ENCODE data around the gene RTP1. TPM values are rescaled to one million over a fixed set of nuclear protein-coding genes. Genes with fewer than 3 reads are reported as not detected.

RTP1 gene
- total RNA-seq, 4 donors from 2014 or later, result not detected

DNA sequence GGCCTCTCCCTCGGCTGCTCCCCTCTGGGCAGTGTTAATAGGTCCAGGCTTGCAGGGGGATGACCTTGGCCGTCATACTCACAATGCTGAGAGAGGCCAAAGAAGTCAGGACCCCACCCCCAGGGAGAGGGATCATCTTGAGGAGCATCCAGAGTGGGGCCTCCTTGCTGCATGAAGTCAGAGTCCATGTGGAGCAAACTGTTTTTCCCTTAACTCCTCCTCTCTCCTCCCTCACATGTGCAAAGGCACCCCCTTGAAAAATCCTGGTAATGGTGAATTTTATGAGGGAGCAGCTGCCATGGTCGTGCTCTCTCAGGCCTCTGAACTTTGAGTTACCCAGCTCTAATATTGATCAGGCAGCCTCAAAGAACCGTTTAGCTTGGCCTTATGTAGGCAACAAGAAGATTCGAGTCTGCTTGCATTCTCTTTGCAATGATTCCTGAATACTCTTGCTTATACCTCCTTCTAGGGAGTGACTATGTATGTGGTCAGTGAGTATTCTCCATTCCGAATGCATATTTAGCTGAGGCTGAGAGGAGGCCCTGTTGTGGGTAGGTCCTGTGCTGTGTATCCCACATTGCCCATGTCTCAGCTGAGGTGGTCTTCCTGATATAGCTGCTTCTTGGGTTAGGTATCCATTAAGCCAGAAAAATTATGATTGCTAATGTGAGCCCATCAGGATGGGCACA is 34.9 kb upstream of the RTP1 start:
- no peak for DNase-seq
- H3K4me1 ChIP-seq, result peaks cover 0 to 4% (median 0%) of the 10 kb centered on the region in 4 donors
- H3K27ac ChIP-seq, result no peak overlapping the region
- intact Hi-C loops (cut with DNase I; ENCODE audit: low total_unique reads), result loop anchor here (10.0 kb wide), 1 partner anchor 318 kb away; the partner anchor contains the start of gene ADIPOQ
- H3K9me3 ChIP-seq, result no peaks in the 10 kb centered on the region
- H3K4me3 ChIP-seq, result no peak overlapping the region
- in situ Hi-C loops (cut with MboI; ENCODE audit: low pct_ligation_motif_present in 1 of 4, low pct_unique_long_range_greater_than_20kb in 1 of 4, low sequenced_read_pairs in 3 of 4), result loop anchor here (5.0 to 25.0 kb wide), 5 partner anchors 48 to 550 kb away; partner anchors contain the start of genes AHSG (in 4 of the 4) and ADIPOQ (in 3 of the 4)
- TF ChIP-seq, protein P1, sequence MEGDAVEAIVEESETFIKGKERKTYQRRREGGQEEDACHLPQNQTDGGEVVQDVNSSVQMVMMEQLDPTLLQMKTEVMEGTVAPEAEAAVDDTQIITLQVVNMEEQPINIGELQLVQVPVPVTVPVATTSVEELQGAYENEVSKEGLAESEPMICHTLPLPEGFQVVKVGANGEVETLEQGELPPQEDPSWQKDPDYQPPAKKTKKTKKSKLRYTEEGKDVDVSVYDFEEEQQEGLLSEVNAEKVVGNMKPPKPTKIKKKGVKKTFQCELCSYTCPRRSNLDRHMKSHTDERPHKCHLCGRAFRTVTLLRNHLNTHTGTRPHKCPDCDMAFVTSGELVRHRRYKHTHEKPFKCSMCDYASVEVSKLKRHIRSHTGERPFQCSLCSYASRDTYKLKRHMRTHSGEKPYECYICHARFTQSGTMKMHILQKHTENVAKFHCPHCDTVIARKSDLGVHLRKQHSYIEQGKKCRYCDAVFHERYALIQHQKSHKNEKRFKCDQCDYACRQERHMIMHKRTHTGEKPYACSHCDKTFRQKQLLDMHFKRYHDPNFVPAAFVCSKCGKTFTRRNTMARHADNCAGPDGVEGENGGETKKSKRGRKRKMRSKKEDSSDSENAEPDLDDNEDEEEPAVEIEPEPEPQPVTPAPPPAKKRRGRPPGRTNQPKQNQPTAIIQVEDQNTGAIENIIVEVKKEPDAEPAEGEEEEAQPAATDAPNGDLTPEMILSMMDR (IDR thresholded peaks at IDR 0.05), result no peak
- no peak for TF ChIP-seq EP300 (IDR thresholded peaks at IDR 0.05; ENCODE audit: low read depth)
- TF ChIP-seq POLR2AphosphoS5 (IDR thresholded peaks at IDR 0.05), result no peak
- TF ChIP-seq POLR2A (IDR thresholded peaks at IDR 0.05), result no peak
- WGBS, 2 donors (ENCODE audit: low coverage in 1 of 2), result 50 to 65% methylated on average over 3 to 6 of the region's 6 CpGs
- H3K27me3 ChIP-seq, result no peaks in the 10 kb centered on the region
- H3K36me3 ChIP-seq, result no peaks in the 10 kb centered on the region

DNA sequence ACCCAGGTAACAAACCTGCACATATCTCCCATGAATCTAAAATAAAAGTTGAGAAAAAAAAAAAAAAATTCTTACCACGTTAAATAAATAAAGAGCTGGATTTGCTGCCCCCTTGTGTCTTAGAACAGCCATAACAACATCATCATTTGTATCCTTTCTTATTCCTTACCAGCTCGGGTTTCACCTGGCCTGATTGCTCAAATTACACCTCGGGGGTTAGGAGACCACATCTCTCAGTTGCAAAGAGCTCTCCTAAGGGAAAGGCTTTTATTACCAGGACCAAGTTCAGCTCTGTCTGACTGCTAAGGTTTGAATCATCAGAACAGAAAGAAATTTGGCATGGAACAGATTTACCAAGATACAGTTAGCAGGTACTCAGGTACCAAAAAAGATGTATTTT is 32.1 kb upstream of the RTP1 start:
- in situ Hi-C loops (cut with MboI; ENCODE audit: low pct_ligation_motif_present in 1 of 4, low pct_unique_long_range_greater_than_20kb in 1 of 4, low sequenced_read_pairs in 3 of 4), result loop anchor here (10.0 to 25.0 kb wide), 4 partner anchors 50 to 553 kb away; partner anchors contain the start of genes AHSG (in 4 of the 4) and ADIPOQ (in 3 of the 4)
- peak; percentile 16 for DNase-seq
- H3K27me3 ChIP-seq, result no peaks in the 10 kb centered on the region
- H3K4me3 ChIP-seq, result no peak overlapping the region
- WGBS, 2 donors (ENCODE audit: low coverage in 1 of 2), result 0% methylated on average over 3 of the region's 3 CpGs
- H3K4me1 ChIP-seq, result peaks cover 0 to 4% (median 0%) of the 10 kb centered on the region in 4 donors
- H3K27ac ChIP-seq, result no peak overlapping the region
- intact Hi-C loops (cut with DNase I; ENCODE audit: low total_unique reads), result loop anchor here (10.0 kb wide), 1 partner anchor 320 kb away; the partner anchor contains the start of gene ADIPOQ
- no peak for TF ChIP-seq POLR2A (IDR thresholded peaks at IDR 0.05)
- TF ChIP-seq, protein P1 (IDR thresholded peaks at IDR 0.05), result peak; percentile 71 to 80 (median 75)
- H3K36me3 ChIP-seq, result no peaks in the 10 kb centered on the region
- no peaks in the 10 kb centered on the region for H3K9me3 ChIP-seq

DNA sequence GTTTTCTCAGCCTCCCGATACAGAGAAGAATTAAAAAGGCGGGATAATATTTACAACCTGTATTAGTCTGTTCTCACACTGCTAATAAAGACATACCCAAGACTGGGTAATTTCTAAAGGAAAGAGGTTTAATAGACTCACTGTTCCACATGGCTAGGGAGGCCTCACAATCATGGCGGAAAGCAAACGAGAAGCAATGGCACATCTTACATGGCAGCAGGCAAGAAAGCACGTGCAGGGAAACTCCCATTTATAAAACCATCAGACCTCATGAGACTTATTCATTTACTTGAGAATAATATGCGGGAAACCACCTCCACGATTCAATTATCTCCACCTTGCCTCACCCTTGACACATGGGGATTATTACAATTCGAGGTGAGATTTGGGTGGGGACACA is 30.5 kb upstream of the RTP1 start:
- in situ Hi-C loops (cut with MboI; ENCODE audit: low pct_ligation_motif_present in 1 of 4, low pct_unique_long_range_greater_than_20kb in 1 of 4, low sequenced_read_pairs in 3 of 4), result loop anchor here (10.0 to 25.0 kb wide), 4 partner anchors 52 to 554 kb away; partner anchors contain the start of genes AHSG (in 4 of the 4) and ADIPOQ (in 3 of the 4)
- TF ChIP-seq, protein P1 (IDR thresholded peaks at IDR 0.05), result no peak
- TF ChIP-seq EP300 (IDR thresholded peaks at IDR 0.05; ENCODE audit: low read depth) (no peak), POLR2AphosphoS5 (IDR thresholded peaks at IDR 0.05) (no peak), POLR2A (IDR thresholded peaks at IDR 0.05) (no peak)

DNA sequence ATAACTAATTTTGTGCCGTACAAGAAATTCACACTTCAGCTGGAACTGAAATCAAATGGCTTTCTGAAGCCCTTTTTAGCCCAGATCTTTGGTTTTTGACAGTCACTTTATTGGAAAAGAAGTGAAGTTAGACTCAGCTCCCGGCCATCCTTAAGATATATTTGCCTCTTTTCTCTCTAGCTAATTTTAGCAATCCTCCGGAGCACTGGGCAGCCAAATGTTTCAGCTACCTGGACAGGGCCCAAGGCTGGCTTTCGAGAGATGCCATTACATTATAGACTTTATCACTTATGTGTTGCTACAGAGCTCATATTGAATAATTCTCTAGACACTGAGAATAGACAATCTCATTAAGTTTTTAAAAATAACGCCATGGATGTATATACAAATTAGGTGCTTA is 29.5 kb upstream of the RTP1 start:
- Histone ChIP-seq H3K4me3 (no peak overlapping the region), H3K4me1 (peaks cover 0 to 4% (median 0%) of the 10 kb centered on the region in 4 donors), H3K9me3 (no peaks in the 10 kb centered on the region), H3K36me3 (no peaks in the 10 kb centered on the region), H3K27ac (no peak overlapping the region), H3K27me3 (no peaks in the 10 kb centered on the region)
- no peak for TF ChIP-seq POLR2AphosphoS5 (IDR thresholded peaks at IDR 0.05)
- no peak for TF ChIP-seq POLR2A (IDR thresholded peaks at IDR 0.05)
- no peak for TF ChIP-seq EP300 (IDR thresholded peaks at IDR 0.05; ENCODE audit: low read depth)
- TF ChIP-seq, protein P1 (IDR thresholded peaks at IDR 0.05), result no peak
- in situ Hi-C loops (cut with MboI; ENCODE audit: low pct_ligation_motif_present in 1 of 4, low pct_unique_long_range_greater_than_20kb in 1 of 4, low sequenced_read_pairs in 3 of 4) (loop anchor here (10.0 to 25.0 kb wide), 4 partner anchors 53 to 555 kb away; partner anchors contain the start of genes AHSG (in 4 of the 4) and ADIPOQ (in 3 of the 4)), intact Hi-C loops (cut with DNase I; ENCODE audit: low total_unique reads) (loop anchor here (10.0 kb wide), 1 partner anchor 323 kb away; the partner anchor contains the start of gene ADIPOQ)
- 80 to 81% methylated on average over 1 to 5 of the region's 5 CpGs for WGBS, 2 donors (ENCODE audit: low coverage in 1 of 2)
- no peak for DNase-seq

More for the DNA sequence above, 30.5 kb upstream of the RTP1 start:
- Histone ChIP-seq H3K4me1 (peaks cover 0 to 4% (median 0%) of the 10 kb centered on the region in 4 donors), H3K4me3 (no peak overlapping the region), H3K9me3 (no peaks in the 10 kb centered on the region), H3K27ac (no peak overlapping the region), H3K27me3 (no peaks in the 10 kb centered on the region), H3K36me3 (no peaks in the 10 kb centered on the region)
- no peak for DNase-seq
- intact Hi-C loops (cut with DNase I; ENCODE audit: low total_unique reads), result loop anchor here (10.0 kb wide), 1 partner anchor 322 kb away; the partner anchor contains the start of gene ADIPOQ
- 76 to 78% methylated on average over 7 to 8 of the region's 8 CpGs for WGBS, 2 donors (ENCODE audit: low coverage in 1 of 2)

All from transverse colon (tissue), 4 donors.